IPS DF 19.7 (cell line): ENCODE measurements around the gene TNFSF13.

Source experiments
- DNase-seq: peaks from one replicate; pipeline ENCODE4 v3.0.0-alpha.2; 2013; ENCODE audit warnings: low read depth, low spot score

TNFSF13 gene

GRCh38 chr17:7558544-7559319 is at the start of gene TNFSF13:
Gene TNFSF13, plus strand, starts transcription at chr17:7558750. Its CDS starts 290 bp downstream, at chr17:7559040.
- no peak for DNase-seq

GRCh38 chr17:7508846-7509245 is 49.7 kb upstream of the TNFSF13 start:
- DNase-seq, result no peak

- DNase-seq, result no peak
These were observed 48.6 kb upstream of the TNFSF13 start for GRCh38 chr17:7509937-7510336.

GRCh38 chr17:7511108-7511507 is 47.4 kb upstream of the TNFSF13 start:
- DNase-seq, result no peak

GRCh38 chr17:7512105-7512504 is 46.4 kb upstream of the TNFSF13 start:
- no peak for DNase-seq

- DNase-seq, result no peak
These were observed 45.6 kb upstream of the TNFSF13 start for GRCh38 chr17:7512824-7513540.

- no peak for DNase-seq
These were observed 44.6 kb upstream of the TNFSF13 start for GRCh38 chr17:7513850-7514419.

- no peak for DNase-seq
These were observed 42.5 kb upstream of the TNFSF13 start for GRCh38 chr17:7515911-7516610.

- DNase-seq, result peak; percentile 50
These were observed 35.5 kb upstream of the TNFSF13 start for GRCh38 chr17:7523033-7523432.

- no peak for DNase-seq
These were observed 29.7 kb upstream of the TNFSF13 start for GRCh38 chr17:7528842-7529241.

GRCh38 chr17:7530023-7530900 is 28.3 kb upstream of the TNFSF13 start:
- DNase-seq, result no peak

- DNase-seq, result no peak
These were observed 20.5 kb upstream of the TNFSF13 start for GRCh38 chr17:7538050-7538449.

GRCh38 chr17:7538891-7539545 is 19.5 kb upstream of the TNFSF13 start:
- DNase-seq, result no peak

- no peak for DNase-seq
These were observed 17.4 kb upstream of the TNFSF13 start for GRCh38 chr17:7541074-7541621.

- DNase-seq, result no peak
These were observed 13.6 kb upstream of the TNFSF13 start for GRCh38 chr17:7544911-7545310.

GRCh38 chr17:7548585-7549400 is 9.8 kb upstream of the TNFSF13 start, which contains the start of gene TNFSF12:
Gene TNFSF12, plus strand, starts transcription at chr17:7549058. Its CDS starts 96 bp downstream, at chr17:7549154.
- DNase-seq, result no peak

- DNase-seq, result no peak
These were observed 9.0 kb upstream of the TNFSF13 start for GRCh38 chr17:7549401-7550055.

- no peak for DNase-seq
These were observed 8.2 kb upstream of the TNFSF13 start for GRCh38 chr17:7550344-7550743.

- no peak for DNase-seq
These were observed 7.2 kb upstream of the TNFSF13 start for GRCh38 chr17:7551396-7551795.
